Cardiac muscle cell (in vitro differentiated cells and primary cell): ENCODE data around the gene PPM1A. TPM values are rescaled to one million over a fixed set of nuclear protein-coding genes. Genes with fewer than 3 reads are reported as not detected.

Source experiments
- DNase-seq, 2 donors: peaks; one replicate each; pipeline versions ENCODE4 v3.0.0 to v3.0.0-alpha.2; 2010 to 2017; ENCODE audit warnings: low read depth in 1 of 2, low spot score in 1 of 2
- H3K27ac ChIP-seq: fragments of 200-600 bp; sonication (generic); 2 replicates; pipeline ENCODE4 v1.5.1; 2016
- H3K27me3 ChIP-seq: fragments of 200-600 bp; sonication (generic); 2 replicates; pipeline ENCODE4 v1.6.0; 2016; ENCODE audit warnings: control low read depth
- H3K36me3 ChIP-seq: fragments of 200-600 bp; sonication (generic); 2 replicates; pipeline ENCODE4 v1.5.1; 2016; ENCODE audit warnings: control low read depth
- H3K4me1 ChIP-seq: fragments of 200-600 bp; sonication (generic); 2 replicates; pipeline ENCODE4 v1.8.1; 2017; ENCODE audit warnings: low read depth, mild to moderate bottlenecking, mixed run types
- H3K4me3 ChIP-seq: fragments of 200-600 bp; sonication (generic); 2 replicates; pipeline ENCODE4 v1.5.1; 2016; ENCODE audit warnings: mild to moderate bottlenecking
- H3K9me3 ChIP-seq: fragments of 200-600 bp; sonication (generic); 2 replicates; pipeline ENCODE4 v1.5.1; 2017; ENCODE audit warnings: low read depth, mild to moderate bottlenecking, control low read depth
- CTCF ChIP-seq: IDR thresholded peaks from 2 replicates; pipeline ENCODE4 v1.5.1; 2012; ENCODE audit warnings: low read depth, mild to moderate bottlenecking, low read length
- polyA plus RNA-seq: library from polyadenylated mRNA; unstranded; fragments of >200 nt; fragmentation: Nextera tagmentation; extraction: Ambion mirVana; gene quantifications from 2 replicates; pipeline ENCODE4 v1.2.1, GENCODE V29; 2016
- total RNA-seq: library from RNA; depleted of rRNA; stranded (reverse); fragments of >200 nt; gene quantifications from 2 replicates; pipeline ENCODE4 v1.2.3, GENCODE V29; 2016

Gene PPM1A
- total and polyA plus RNA-seq, 2 experiments from 2014 or later, result 19.6 to 24.1 TPM

GRCh38 chr14:60220917-60221316 is 28.1 kb upstream of the PPM1A start:
- Histone ChIP-seq H3K27me3 (no peaks in the 10 kb centered on the region), H3K36me3 (no peaks in the 10 kb centered on the region), H3K27ac (no peak overlapping the region), H3K4me3 (no peak overlapping the region), H3K9me3 (no peaks in the 10 kb centered on the region), H3K4me1 (no peaks in the 10 kb centered on the region)
- no peak for TF ChIP-seq CTCF
- no peak for DNase-seq

- DNase-seq, result no peak
- no peak for TF ChIP-seq CTCF
- H3K4me3 ChIP-seq, result no peak overlapping the region
- H3K4me1 ChIP-seq, result no peaks in the 10 kb centered on the region
- no peak overlapping the region for H3K27ac ChIP-seq
- H3K9me3 ChIP-seq, result no peaks in the 10 kb centered on the region
- no peaks in the 10 kb centered on the region for H3K36me3 ChIP-seq
- H3K27me3 ChIP-seq, result no peaks in the 10 kb centered on the region
These were observed 27.6 kb upstream of the PPM1A start for GRCh38 chr14:60221457-60221856.

- Histone ChIP-seq H3K4me3 (no peak overlapping the region), H3K27me3 (no peaks in the 10 kb centered on the region), H3K27ac (no peak overlapping the region), H3K36me3 (no peaks in the 10 kb centered on the region), H3K4me1 (no peaks in the 10 kb centered on the region), H3K9me3 (no peaks in the 10 kb centered on the region)
- no peak for DNase-seq
- TF ChIP-seq CTCF, result no peak
These were observed 26.2 kb upstream of the PPM1A start for GRCh38 chr14:60222820-60223219.

GRCh38 chr14:60225265-60225664 is 23.8 kb upstream of the PPM1A start:
- Histone ChIP-seq H3K36me3 (no peaks in the 10 kb centered on the region), H3K9me3 (no peaks in the 10 kb centered on the region), H3K4me3 (no peak overlapping the region), H3K4me1 (no peaks in the 10 kb centered on the region), H3K27me3 (no peaks in the 10 kb centered on the region), H3K27ac (no peak overlapping the region)
- DNase-seq, result no peak
- no peak for TF ChIP-seq CTCF

GRCh38 chr14:60226298-60226697 is 22.7 kb upstream of the PPM1A start:
- Histone ChIP-seq H3K4me1 (no peaks in the 10 kb centered on the region), H3K27me3 (no peaks in the 10 kb centered on the region), H3K36me3 (no peaks in the 10 kb centered on the region), H3K9me3 (no peaks in the 10 kb centered on the region), H3K4me3 (no peak overlapping the region), H3K27ac (no peak overlapping the region)
- TF ChIP-seq CTCF, result no peak
- peak in 1 of 2 donors; percentile 19 for DNase-seq

GRCh38 chr14:60227291-60227690 is 21.7 kb upstream of the PPM1A start:
- Histone ChIP-seq H3K27me3 (no peaks in the 10 kb centered on the region), H3K9me3 (no peaks in the 10 kb centered on the region), H3K27ac (no peak overlapping the region), H3K4me1 (no peaks in the 10 kb centered on the region), H3K4me3 (no peak overlapping the region), H3K36me3 (no peaks in the 10 kb centered on the region)
- DNase-seq, result peak in 1 of 2 donors; percentile 10
- no peak for TF ChIP-seq CTCF
